CD1c-positive myeloid dendritic cell (primary cell): Measurements from ENCODE around the gene RELN.

Experiments used
- DNase-seq: peaks from one replicate; pipeline ENCODE4 v3.0.0-alpha.2; 2016; ENCODE audit errors: extremely low spot score

The RELN gene

DNA sequence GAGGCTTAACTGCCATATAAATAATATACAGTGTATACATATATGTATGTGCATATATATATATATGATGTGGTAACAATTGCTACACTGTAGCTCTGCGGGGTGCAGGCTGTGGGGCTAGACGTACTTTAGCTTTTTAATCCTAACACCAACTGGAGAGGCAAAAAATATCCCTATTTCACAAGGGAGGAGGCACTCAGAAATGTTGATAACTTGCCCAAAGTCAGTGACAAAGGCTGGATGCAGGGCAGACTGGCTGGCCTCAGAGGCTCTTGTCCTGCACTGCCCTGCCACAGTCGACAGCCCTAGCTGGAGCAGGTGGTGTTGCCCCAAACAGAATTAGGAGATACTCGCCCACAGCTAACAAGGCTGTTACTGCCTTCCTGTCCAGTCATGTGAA lies 1.5 kb upstream of the RELN start:
- no peak for DNase-seq

DNA sequence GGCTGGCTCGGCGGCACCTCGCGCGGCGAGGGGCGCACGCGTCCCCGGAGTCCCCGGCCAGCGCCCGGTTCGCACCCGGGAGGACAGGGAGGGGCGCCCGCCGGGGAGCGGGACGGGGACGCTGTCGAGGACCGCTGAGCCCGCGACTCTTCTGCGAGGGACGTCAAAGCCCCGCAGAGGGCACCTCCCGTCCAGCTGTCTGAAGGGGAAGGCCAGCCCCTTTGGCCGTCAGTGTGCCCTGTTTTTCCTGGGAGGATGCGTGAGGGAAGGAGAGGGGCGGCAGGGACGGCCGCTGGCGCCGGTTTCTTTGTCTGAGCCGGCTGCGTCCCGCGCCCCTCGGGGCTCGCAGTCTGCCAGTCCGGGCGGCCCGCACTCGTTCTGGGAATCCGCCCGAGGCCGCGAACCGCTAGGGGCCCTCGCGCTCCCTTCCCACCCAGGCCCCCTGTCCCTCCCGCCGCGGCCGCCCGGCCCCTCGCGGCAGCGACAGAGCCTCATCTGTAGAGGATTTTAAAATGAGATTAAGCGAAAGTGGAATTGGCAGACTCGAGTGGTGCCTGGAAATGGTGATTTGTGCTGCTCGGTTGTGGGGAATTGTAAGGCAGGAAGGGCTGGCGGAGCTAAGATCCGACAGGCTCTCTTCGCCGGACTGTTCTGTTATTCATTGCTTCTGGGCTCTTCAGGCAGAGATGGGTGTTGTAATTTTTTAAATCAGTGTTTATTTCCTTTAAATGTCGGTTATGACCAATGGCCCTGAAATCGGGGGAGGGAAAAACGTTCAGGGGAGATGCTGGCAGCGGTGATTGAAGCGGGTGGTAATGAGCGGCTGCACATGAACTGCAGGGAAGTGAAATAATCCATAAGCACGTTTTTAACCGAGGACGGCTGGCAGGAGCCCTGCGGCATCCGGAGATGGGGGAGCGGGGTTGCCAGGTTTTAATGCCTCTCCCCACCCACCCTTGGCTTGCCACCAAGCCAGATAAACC lies 618 bp upstream of the RELN start:
- no peak for DNase-seq

DNA sequence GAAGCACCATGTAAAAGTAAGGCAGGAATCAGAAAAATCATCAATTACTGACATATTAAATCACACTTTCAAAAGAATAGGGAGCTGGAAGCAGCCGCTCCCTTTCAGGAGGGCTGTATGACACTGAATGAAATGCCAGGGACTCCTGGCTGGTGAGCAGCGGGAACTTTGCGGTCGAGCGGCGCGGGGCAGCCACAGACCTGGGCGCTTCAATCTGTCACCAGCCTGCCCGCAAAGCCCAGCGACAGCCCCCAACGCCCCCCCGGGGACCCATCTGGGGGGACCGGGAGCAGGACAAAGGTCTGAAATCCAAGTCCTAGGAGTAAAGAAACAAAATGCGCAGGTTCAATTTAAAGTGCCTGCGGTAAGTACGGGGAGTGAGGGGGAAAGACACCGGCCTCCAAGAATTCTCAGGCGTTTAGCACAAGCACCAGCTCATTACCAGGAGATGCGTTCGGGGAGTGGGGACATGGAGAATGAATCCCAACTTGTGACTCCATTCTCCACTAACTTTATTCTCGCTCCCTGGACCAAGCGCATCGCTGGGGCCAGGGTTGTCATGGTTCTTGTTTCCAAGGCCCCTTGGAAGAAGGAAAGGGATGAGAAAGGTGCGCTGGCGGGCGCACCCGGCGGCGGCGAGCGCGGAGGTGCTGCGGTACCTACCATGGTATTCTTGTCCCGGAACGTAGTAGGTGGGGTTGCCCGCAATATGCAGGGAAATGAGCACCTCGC lies 824 bp downstream of the RELN start:
- DNase-seq: no peak

DNA sequence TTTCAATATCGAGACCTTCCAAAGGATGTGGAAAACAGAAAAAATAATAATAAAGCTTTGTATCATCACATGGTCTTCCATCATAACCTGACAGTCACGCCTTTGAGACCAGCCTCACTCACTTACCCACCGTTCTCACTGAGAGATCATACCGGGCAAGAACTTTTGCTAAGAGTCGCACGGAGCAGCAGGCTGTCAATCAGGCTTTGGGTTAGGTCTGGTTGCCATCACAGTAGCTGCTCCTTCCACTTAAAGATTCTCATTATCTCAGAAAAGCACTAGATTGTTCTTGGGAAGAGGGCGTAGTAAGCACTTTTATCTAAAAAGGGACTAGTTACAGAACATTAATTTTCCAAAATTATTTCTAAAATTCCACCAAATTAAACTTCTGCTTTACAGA lies 2.0 kb downstream of the RELN start:
- no peak for DNase-seq

DNA sequence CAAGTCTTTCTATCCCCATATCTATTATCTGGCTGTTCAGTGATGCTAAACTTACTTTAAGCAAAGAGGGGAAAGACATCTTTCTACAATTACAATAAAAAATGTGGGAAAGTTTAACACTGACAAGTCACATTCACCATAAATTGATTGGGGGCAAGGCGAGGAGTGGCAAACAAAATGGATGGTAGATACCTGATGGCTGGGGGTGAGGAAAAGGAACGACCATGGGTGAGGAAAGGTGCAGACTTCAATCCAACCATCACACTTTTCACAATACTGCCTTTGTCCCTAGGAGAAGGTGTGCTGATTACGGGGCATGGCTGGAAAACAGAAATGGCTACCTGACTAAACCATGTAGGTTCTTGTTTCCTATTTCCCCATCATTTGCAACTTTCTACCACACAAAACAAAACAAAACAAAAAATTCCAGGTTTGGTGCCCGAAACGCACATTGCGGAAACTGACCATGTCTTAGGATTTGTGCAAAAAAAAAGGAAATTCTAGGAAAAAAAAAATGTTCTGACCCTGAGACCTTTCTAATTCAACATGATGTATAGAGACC lies 3.8 kb downstream of the RELN start:
- DNase-seq: no peak

DNA sequence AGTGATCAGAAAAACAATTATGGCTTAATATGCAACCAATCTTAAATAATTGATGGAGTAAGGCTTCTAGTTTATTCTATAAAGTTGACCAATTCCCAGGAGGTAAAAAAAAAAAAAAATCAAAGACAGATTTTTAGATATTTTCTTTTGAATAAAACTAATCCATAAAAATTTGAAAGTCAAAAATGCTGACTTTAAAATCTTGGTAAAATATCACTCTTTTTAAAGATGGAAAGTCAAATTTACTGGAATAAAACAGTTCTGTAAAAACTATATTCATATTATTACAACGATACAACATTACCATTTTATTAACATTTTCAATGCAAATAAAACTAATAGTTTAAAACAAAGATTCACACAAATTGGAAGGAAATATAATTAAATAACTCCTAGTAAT lies 5.4 kb downstream of the RELN start:
- no peak for DNase-seq

DNA sequence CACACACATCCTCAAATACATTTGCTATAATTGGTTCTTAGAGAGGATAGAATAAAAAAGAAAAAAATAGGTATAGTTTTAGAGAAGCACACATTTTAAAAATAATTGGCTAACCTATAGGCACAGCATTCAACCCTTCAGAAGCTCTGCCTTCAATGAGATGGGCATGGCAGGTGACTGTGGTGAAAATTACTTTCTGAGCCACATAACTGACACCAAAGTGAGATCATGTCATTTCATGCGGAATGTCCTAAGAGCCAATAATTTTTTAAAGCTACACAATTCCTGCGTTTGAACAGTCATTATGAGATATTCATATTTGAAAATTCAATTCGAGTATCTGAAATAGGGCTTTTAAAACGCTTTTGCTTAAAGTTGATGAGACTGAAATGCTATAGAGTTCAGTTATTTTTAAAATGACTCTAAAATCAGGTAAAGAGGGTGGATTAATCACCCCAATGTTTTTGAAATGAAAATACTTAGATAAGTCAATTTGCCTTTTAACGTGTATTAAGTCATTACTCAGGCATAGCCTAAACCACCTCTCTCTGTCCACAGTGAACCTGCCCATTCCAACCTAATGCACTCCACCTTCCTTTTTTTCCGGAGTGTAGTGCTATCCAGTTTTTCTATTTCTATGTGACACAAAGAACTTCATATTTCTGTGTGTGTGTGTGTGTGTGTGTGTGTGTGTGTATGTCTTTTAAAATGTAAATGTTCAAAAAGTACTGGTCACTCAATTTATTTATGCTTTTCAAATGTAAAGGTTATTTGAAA lies 6.1 kb downstream of the RELN start:
- no peak for DNase-seq

DNA sequence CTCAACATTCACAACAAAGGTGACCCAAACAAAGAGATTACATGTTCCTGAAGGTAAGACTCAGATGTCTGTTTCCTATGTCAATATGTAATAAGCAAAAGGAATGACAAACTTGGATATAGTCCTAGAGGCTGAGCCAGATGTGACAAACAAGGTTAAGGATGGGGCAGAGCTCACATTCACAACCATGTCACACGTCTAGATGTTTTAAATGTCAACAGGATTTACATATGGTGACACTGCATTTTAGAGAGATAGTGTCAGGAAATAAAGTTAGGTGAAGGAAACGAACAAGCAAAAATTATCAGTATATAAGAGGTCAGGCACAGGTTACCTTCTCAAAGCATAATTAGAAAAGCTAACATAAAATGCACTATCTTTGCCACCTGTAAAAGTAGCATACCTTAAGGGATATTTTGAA lies 8.4 kb downstream of the RELN start:
- DNase-seq: no peak

DNA sequence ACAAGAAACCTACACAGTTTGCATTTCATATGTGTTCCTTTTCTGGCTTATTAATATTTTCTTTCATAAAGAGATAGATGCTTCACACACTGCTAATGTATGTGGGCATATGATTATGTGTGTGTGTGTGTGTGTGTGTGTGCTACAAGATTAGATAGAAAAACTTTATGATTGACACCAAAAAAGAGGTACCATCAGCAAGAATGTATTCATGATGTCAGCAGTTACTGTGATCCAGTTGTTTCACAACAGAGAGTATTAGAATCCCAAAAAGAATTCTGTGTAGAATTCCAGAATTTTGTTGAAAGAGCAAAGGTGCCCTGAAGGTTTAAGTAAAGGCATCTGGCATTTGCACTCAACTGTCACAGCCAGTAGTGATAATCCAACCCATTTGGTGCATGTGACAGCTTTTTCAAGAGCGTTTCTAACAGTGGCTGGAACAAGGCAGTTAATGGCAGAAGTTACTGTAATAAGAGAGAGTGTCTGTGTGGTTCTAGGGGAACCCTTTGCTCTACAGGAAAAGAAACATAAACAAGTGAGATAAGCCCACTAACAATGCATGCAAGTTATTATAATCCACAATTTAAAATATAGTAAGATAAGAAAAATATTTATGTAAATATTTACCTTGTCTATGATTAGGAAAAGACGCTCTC lies 16.6 kb downstream of the RELN start:
- DNase-seq: no peak

DNA sequence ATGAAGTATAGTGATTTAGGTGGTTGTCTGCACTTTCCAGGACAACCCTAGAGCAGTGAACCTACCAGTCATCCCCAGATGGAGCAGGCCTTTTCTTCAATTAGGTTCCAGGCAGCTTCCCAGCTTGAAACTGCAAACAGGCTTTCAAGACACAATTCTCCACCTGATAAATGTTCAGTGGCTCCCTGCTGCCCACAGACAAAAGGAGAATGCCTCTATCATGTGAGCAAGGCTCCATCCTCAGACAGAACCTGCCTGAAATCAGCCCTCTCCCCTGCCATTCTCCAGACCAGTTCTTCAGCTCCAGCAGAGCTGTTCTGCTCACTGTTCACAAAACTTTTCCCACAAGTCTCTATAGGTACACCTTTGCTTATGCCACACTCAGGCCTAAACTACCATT lies 22.1 kb downstream of the RELN start:
- no peak for DNase-seq

DNA sequence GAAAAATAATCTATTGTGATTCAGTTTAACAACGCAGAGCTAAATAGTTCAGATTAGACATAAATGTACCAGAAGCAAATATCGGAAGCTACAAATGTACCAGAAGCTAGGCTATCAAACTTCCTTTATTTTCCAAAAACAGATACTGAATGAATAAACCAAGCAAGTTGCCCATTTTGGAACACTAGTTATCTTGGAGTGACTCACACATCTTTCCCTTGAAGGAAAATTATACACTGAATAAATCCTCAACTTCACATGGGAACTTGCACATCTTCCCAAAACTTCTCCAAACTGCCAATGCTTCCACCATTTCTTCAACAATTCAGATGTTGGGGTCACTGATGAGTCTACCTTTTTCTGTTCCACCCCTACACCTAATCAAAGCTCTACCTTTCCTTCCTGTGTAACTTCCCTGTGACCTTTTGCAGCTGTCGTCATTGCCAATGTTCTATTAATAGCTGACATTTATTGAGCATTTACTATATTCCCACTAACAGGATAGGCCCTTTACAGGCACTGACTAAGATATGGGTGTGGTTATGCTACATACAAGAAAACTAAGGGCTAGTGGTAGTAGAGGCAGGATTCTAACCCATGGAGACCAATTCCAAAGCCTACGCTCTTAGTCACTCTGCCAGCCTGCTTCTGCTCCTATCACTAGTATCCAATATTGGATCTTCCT lies 22.7 kb downstream of the RELN start:
- DNase-seq: no peak

DNA sequence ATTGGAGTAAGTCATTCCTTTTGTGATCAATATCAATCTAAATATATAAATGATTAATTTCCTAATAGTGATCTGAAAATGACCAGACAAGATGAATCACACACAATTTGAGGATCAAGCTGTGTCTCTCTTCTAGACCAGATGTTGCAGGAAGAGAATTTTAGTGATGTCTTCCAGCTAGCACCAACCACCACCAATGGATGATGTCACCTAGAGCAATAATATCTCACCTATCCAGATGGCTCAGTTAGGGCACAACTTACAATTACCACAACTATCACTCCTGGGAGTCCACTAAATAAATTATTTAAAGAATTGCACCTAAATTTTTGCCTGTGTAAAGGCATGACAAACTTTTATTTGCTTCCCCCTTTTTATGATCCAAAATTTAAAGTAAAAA lies 25.2 kb downstream of the RELN start:
- no peak for DNase-seq

DNA sequence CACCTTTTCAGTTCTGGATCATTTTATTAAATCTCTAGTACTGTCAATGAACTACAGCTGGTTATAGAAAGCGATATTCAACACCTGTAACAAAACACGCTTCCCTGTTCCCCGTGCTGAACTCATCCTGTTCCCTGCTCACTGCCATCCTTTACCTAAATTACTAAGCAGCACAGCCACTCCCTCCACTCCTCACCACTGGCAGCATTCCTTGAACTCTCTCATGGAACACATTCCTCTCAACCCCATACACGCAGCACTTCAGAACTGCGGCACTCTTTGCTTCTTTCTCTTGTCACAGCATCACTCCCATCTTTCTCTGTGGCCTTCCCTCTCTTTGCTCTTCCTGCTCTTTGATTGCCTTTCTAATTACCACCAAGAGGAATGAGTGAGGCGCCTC lies 27.4 kb downstream of the RELN start:
- DNase-seq: no peak

DNA sequence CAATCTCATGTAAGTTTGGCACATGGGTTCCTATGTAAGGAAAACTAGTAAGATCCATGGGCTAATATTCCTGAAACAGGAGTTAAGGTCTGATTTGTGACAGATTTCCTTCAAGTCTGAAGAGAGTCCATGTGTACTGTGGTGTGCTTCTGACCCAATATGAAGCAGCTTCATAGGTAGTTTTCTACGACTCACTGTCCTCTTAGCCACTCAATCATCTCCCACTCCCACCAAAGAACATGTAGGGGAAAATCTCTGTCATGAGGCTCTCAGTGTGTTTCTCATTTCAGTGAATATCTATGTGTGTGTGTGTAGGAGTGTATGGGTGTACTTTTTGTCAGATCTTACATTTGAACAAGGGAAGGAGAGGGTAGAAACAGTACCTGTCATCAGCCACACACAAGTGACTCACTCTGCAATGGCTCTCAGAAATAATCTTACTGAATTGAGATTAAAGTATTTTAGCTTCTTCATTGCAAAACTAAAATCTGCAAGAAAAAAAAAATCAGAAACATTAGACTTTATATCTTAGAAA lies 31.1 kb downstream of the RELN start:
- no peak for DNase-seq

DNA sequence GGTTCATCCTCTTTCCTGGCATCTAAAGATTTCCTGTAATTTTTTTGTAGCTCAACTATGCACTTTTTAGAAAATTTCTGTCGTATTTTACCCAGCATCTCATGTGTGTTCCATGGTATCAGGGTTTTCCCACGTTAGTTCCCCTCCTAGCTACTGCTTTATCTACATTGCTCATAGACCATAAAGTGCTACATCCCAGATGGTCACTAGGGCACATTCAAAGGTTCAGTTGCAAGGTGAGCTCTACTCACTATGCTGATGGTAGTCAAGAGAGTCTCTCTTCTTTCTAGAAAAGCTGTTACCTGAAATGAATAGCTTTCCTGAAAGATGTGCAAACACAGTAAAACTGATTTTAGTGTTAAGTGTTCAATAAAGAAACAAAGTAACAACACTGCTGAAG lies 33.5 kb downstream of the RELN start:
- no peak for DNase-seq

DNA sequence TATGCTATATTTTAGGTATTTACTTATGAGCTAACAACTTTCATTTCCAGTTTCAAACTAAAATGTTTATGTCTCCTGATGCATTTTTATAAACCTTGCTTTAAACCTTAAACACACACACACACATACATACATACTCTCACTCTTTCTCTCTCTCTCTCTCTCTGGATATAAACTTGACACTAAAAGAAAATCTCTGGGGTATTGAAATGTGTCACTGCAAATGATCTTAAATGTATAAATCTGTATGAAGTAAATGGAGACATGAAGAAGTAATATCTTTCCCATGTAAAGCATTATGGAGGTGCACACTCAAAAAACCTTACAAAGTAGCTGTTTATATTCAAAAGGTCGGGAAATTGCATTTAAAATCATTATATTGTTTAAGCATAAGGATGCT lies 37.0 kb downstream of the RELN start:
- DNase-seq: no peak

DNA sequence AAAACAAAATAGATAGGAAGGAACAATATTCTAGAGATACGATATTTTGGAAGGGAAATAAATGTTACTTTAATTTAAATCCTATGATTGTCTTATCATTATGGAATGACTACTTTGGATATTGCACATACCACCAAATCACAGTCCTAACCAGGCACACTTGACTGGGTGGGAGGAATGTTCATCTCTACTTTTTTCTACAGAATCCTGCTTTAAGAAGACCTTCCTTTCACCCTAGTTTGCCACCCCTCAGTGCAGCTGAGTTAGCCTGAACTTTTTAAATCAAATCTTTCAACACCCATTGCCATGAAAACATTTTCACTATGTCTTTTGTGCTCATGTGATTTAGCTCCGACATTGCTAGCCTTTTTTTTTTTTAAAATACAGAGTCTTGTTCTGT lies 38.1 kb downstream of the RELN start:
- no peak for DNase-seq

DNA sequence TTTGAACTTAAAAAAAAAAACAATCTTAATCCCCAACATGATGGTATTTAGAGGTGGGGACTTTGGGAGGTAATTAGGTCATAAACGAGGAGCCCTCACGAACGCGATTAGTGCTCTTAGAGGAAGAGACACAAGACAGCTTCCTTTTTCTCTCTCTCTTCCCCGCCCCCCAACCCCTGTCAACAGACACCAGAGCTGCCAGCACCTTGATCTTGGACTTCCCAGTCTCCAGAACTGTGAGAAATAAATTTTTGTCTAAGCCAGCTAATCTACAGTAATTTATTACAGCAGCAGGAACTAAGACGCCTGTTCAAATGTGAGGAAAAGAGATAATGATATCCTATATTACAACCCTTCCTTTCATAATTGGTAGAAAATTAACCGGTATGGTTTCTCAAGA lies 40.1 kb downstream of the RELN start:
- no peak for DNase-seq

DNA sequence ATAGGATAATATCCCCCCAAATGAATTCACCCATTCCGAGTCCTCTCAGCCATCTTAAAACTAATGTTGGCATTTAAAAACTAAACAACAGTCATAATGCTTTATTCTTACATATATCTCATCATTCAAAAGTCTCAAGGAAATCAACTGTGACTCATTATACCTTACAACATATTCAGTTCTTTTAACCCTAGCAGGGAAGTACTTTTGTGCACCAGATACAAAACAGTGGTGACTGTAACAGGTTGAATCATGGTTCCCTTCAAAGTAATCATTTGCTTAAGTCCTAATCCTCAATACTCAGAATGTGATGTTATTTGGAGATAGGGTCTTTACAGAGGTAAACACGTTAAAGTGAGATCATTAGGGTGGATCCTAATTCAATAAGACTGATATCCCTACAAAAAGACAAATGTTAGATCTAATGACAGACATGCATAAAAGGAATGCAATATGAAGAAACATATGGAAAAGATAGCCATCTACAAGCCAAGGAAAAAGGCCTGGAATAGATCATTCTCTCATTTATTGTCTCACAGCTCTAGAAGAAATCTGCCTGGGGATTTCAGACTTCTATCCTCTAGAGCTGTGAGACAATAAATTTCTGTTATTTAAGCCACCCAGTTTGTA lies 42.3 kb downstream of the RELN start:
- no peak for DNase-seq

DNA sequence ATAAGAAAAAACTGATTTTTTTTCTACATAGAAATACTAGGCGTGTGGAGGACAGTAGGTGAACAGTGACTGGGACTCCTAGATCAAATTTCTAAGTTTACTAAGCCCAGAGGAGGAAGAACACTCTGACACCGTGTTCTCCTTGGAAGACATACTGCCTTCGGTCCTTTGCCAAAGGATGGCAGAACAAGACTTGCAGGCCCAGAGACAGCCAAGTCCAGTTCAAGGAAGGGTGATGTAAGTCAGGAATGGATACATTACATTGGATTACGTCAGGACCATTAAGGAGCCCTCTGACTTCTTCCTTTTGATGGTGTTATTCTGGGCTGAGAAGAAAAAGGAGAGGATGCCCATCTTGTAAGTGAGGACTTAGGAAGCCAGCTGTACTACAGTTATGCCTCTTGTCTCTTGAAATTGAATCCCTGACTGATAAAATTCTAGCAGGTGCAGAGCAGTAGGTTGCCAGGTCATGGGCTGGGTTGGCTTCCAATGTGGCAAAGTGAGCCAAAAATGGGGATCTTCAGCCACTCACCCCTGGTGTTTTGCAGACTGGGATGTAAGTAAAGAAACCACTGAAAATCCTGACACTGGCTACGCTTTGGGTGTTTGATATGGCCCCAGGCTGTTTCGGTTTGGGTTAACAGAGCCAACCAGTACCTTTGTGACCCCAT lies 45.1 kb downstream of the RELN start:
- no peak for DNase-seq
